Measurements from ENCODE around the gene RIC1.
"Not testable (repeated sequence)": the region's sequence is repeated elsewhere in the genome, so short reads cannot be mapped to it uniquely, and the experiment has no call there.

Gene RIC1

GRCh38 chr9:5626727-5627634 lies 1.9 kb upstream of the RIC1 start:
- no peak for DNase-seq

- not testable (repeated sequence) for DNase-seq
Measured at GRCh38 chr9:5627686-5628085, 1.2 kb upstream of the RIC1 start.

- no peak for DNase-seq
Measured at GRCh38 chr9:5628183-5628529, 751 bp upstream of the RIC1 start.

- no peak for DNase-seq
Measured at GRCh38 chr9:5629312-5630080, 589 bp downstream of the RIC1 start.

GRCh38 chr9:5630081-5630507 lies 1.2 kb downstream of the RIC1 start:
- DNase-seq, result no peak

- DNase-seq, result no peak
Measured at GRCh38 chr9:5631026-5631425, 2.1 kb downstream of the RIC1 start.

GRCh38 chr9:5632540-5632939 lies 3.6 kb downstream of the RIC1 start:
- DNase-seq, result no peak

- no peak for DNase-seq
Measured at GRCh38 chr9:5633243-5633642, 4.3 kb downstream of the RIC1 start.

- no peak for DNase-seq
Measured at GRCh38 chr9:5635390-5635789, 6.5 kb downstream of the RIC1 start.

- DNase-seq, result no peak
Measured at GRCh38 chr9:5639816-5640215, 10.9 kb downstream of the RIC1 start.

GRCh38 chr9:5642170-5642569 lies 13.3 kb downstream of the RIC1 start:
- DNase-seq, result no peak

- DNase-seq, result no peak
Measured at GRCh38 chr9:5643005-5643624, 14.2 kb downstream of the RIC1 start.

GRCh38 chr9:5644501-5644900 lies 15.6 kb downstream of the RIC1 start:
- no peak for DNase-seq

- DNase-seq, result no peak
Measured at GRCh38 chr9:5646116-5646515, 17.2 kb downstream of the RIC1 start.

GRCh38 chr9:5650356-5651105 lies 21.6 kb downstream of the RIC1 start:
- no peak for DNase-seq

GRCh38 chr9:5651246-5651645 lies 22.3 kb downstream of the RIC1 start:
- no peak for DNase-seq

GRCh38 chr9:5652821-5653220 lies 23.9 kb downstream of the RIC1 start:
- no peak for DNase-seq

- not testable (repeated sequence) for DNase-seq
Measured at GRCh38 chr9:5662804-5663203, 33.9 kb downstream of the RIC1 start.

GRCh38 chr9:5665059-5665458 lies 36.2 kb downstream of the RIC1 start:
- DNase-seq, result no peak

GRCh38 chr9:5667391-5667790 lies 38.5 kb downstream of the RIC1 start:
- DNase-seq, result no peak

GRCh38 chr9:5670079-5670478 lies 41.2 kb downstream of the RIC1 start:
- DNase-seq, result no peak

GRCh38 chr9:5671711-5672353 lies 42.9 kb downstream of the RIC1 start:
- DNase-seq, result no peak
